Measurements from ENCODE around the gene FAM83E. TPM values are rescaled to one million over a fixed set of nuclear protein-coding genes. Genes with fewer than 3 reads are reported as not detected.

Gene FAM83E
- total RNA-seq, 1 donor from 2014 or later: 21.9 TPM

- TF ChIP-seq CTCF (IDR thresholded peaks at IDR 0.05; ENCODE audit: insufficient read depth, low read length, severe bottlenecking): no peak
- FAIRE-seq (no peak), DNase-seq (ENCODE audit: low read depth) (no peak)
- Histone ChIP-seq H3K4me3 (ENCODE audit: low read depth, low read length) (no peak overlapping the region), H3K27me3 (ENCODE audit: control insufficient read depth, insufficient read depth, low read length) (no peaks in the 10 kb centered on the region), H3K36me3 (ENCODE audit: control insufficient read depth, insufficient read depth, low read length) (no peaks in the 10 kb centered on the region)
Measured at GRCh38 chr19:48603850-48604249, 11.0 kb downstream of the FAM83E start.

- no peak for DNase-seq (ENCODE audit: low read depth)
- TF ChIP-seq CTCF (IDR thresholded peaks at IDR 0.05; ENCODE audit: insufficient read depth, low read length, severe bottlenecking): no peak
- H3K4me3 ChIP-seq (ENCODE audit: low read depth, low read length): no peak overlapping the region
- H3K36me3 ChIP-seq (ENCODE audit: control insufficient read depth, insufficient read depth, low read length): no peaks in the 10 kb centered on the region
- FAIRE-seq: no peak
- no peaks in the 10 kb centered on the region for H3K27me3 ChIP-seq (ENCODE audit: control insufficient read depth, insufficient read depth, low read length)
Measured at GRCh38 chr19:48603449-48603848, 11.4 kb downstream of the FAM83E start.

- DNase-seq (ENCODE audit: low read depth): no peak
Measured at GRCh38 chr19:48603001-48603400, 11.9 kb downstream of the FAM83E start.

GRCh38 chr19:48600679-48601417 is 14.0 kb downstream of the FAM83E start:
- no peaks in the 10 kb centered on the region for H3K27me3 ChIP-seq (ENCODE audit: control insufficient read depth, insufficient read depth, low read length)
- no peak for DNase-seq (ENCODE audit: low read depth)
- no peak for FAIRE-seq
- no peaks in the 10 kb centered on the region for H3K36me3 ChIP-seq (ENCODE audit: control insufficient read depth, insufficient read depth, low read length)
- no peak for TF ChIP-seq CTCF (IDR thresholded peaks at IDR 0.05; ENCODE audit: insufficient read depth, low read length, severe bottlenecking)
- H3K4me3 ChIP-seq (ENCODE audit: low read depth, low read length): no peak overlapping the region

More at GRCh38 chr19:48603001-48603400, 11.9 kb downstream of the FAM83E start:
- no peak for TF ChIP-seq CTCF (IDR thresholded peaks at IDR 0.05; ENCODE audit: insufficient read depth, low read length, severe bottlenecking)
- no peak for FAIRE-seq
- no peak overlapping the region for H3K4me3 ChIP-seq (ENCODE audit: low read depth, low read length)
- no peaks in the 10 kb centered on the region for H3K27me3 ChIP-seq (ENCODE audit: control insufficient read depth, insufficient read depth, low read length)
- H3K36me3 ChIP-seq (ENCODE audit: control insufficient read depth, insufficient read depth, low read length): no peaks in the 10 kb centered on the region

- DNase-seq (ENCODE audit: low read depth) (no peak), FAIRE-seq (no peak)
- no peak for TF ChIP-seq CTCF (IDR thresholded peaks at IDR 0.05; ENCODE audit: insufficient read depth, low read length, severe bottlenecking)
- H3K27me3 ChIP-seq (ENCODE audit: control insufficient read depth, insufficient read depth, low read length): no peaks in the 10 kb centered on the region
- no peak overlapping the region for H3K4me3 ChIP-seq (ENCODE audit: low read depth, low read length)
- no peaks in the 10 kb centered on the region for H3K36me3 ChIP-seq (ENCODE audit: control insufficient read depth, insufficient read depth, low read length)
Measured at GRCh38 chr19:48598996-48599700, 15.7 kb downstream of the FAM83E start.
